Measurements from ENCODE around the gene RANBP1. TPM values are rescaled to one million over a fixed set of nuclear protein-coding genes. Genes with fewer than 3 reads are reported as not detected.

Gene RANBP1
- total and polyA plus RNA-seq, 9 of the 15 experiments (the other 6 are each of a cell fraction or from before 2014, with no cell fraction given): 162 to 2,891 (median 1,289) TPM

- TF ChIP-seq ZBTB40 (IDR thresholded peaks at IDR 0.05) (0 out of 2 replicates have a peak, but pooled peaks have one; percentile 27), ZBTB40 (CRISPR knock-in tag; IDR thresholded peaks at IDR 0.05) (peak; percentile 53; the same call in 1 of the 2 replicates), ETV1 (tag; conservative IDR thresholded peaks at IDR 0.05; ENCODE audit: low read depth) (no peak; the same call in 1 of the 2 replicates), KLF16 (IDR thresholded peaks at IDR 0.05) (no peak; the same call in 1 of the 2 replicates), REST (IDR thresholded peaks at IDR 0.05; ENCODE audit: borderline replicate concordance) (peak; percentile 90), REST (CRISPR knock-in tag; IDR thresholded peaks at IDR 0.05; ENCODE audit: low read depth) (peak; percentile 83), ZNF133 (CRISPR knock-in tag; IDR thresholded peaks at IDR 0.05) (0 out of 2 replicates have a peak, but pooled peaks have one; percentile 75)
Measured at GRCh38 chr22:20128902-20129746, 13.2 kb downstream of the RANBP1 start (continued).

All from K562 (cell line).